Trophoblast cell (in vitro differentiated cells and primary cell): Measurements from ENCODE around the gene MPP1.

Experiments used
- DNase-seq, 2 donors: peaks; one replicate each; pipeline ENCODE4 v3.0.0-alpha.2; 2016
- H2AFZ ChIP-seq: 2 replicates; pipeline ENCODE4 v1.6.1; 2013; ENCODE audit warnings: low read length, moderate library complexity, mild to moderate bottlenecking; ENCODE audit not compliant: insufficient read depth, poor library complexity
- H2AK5ac ChIP-seq: 2 replicates; pipeline ENCODE4 v1.6.1; 2013; ENCODE audit warnings: mild to moderate bottlenecking, low read length
- H2BK120ac ChIP-seq: 2 replicates; pipeline ENCODE4 v1.6.1; 2013; ENCODE audit warnings: low read length, mild to moderate bottlenecking, moderate library complexity; ENCODE audit not compliant: insufficient read depth, poor library complexity
- H2BK12ac ChIP-seq: 2 replicates; pipeline ENCODE4 v1.6.1; 2013; ENCODE audit warnings: mild to moderate bottlenecking, low read length, moderate library complexity
- H2BK5ac ChIP-seq: 2 replicates; pipeline ENCODE4 v1.6.1; 2013; ENCODE audit warnings: low read length, low read depth, moderate library complexity, mild to moderate bottlenecking; ENCODE audit not compliant: poor library complexity
- H3K14ac ChIP-seq: 2 replicates; pipeline ENCODE4 v1.6.1; 2013; ENCODE audit warnings: mild to moderate bottlenecking, low read length
- H3K18ac ChIP-seq: 2 replicates; pipeline ENCODE4 v1.6.1; 2013; ENCODE audit warnings: mild to moderate bottlenecking, low read length
- H3K23ac ChIP-seq: 2 replicates; pipeline ENCODE4 v1.6.1; 2013; ENCODE audit warnings: low read length
- H3K27ac ChIP-seq: 2 replicates; pipeline ENCODE4 v1.5.1; 2013; ENCODE audit warnings: low read depth, mild to moderate bottlenecking, inconsistent platforms, low read length, moderate library complexity
- H3K27me3 ChIP-seq: 2 replicates; pipeline ENCODE4 v1.6.1; 2013; ENCODE audit warnings: inconsistent platforms, mild to moderate bottlenecking, low read length, moderate library complexity; ENCODE audit not compliant: insufficient read depth
- H3K36me3 ChIP-seq, 2 experiments: 1 replicate in 1 of 2; 2 replicates in 1 of 2; pipeline ENCODE4 v1.6.1; 2013; ENCODE audit warnings: low read length in 2 of 2, mild to moderate bottlenecking in 2 of 2, moderate library complexity in 1 of 2; ENCODE audit not compliant: insufficient read depth in 2 of 2, control insufficient read depth in 1 of 2
- H3K4ac ChIP-seq: 2 replicates; pipeline ENCODE4 v1.6.1; 2013; ENCODE audit warnings: low read depth, mild to moderate bottlenecking, low read length, moderate library complexity
- H3K4me1 ChIP-seq, 2 experiments: 1 replicate in 1 of 2; 2 replicates in 1 of 2; pipeline ENCODE4 v1.6.1; 2013; ENCODE audit warnings: low read length in 2 of 2, mild to moderate bottlenecking in 2 of 2, moderate library complexity in 1 of 2; ENCODE audit not compliant: insufficient read depth in 2 of 2, control insufficient read depth in 1 of 2
- H3K4me2 ChIP-seq: 2 replicates; pipeline ENCODE4 v1.6.1; 2013; ENCODE audit warnings: inconsistent platforms, mild to moderate bottlenecking, low read length, moderate library complexity
- H3K4me3 ChIP-seq: 2 replicates; pipeline ENCODE4 v1.5.1; 2013; ENCODE audit warnings: mild to moderate bottlenecking, low read depth, low read length, inconsistent platforms
- H3K79me1 ChIP-seq: one replicate; pipeline ENCODE4 v1.6.1; 2013; ENCODE audit warnings: low read length
- H3K79me2 ChIP-seq: 2 replicates; pipeline ENCODE4 v1.6.1; 2013; ENCODE audit warnings: low read length, mild to moderate bottlenecking; ENCODE audit not compliant: control insufficient read depth, insufficient read depth, poor library complexity
- H3K9ac ChIP-seq: 2 replicates; pipeline ENCODE4 v1.6.1; 2013; ENCODE audit warnings: mild to moderate bottlenecking, low read length
- H3K9me3 ChIP-seq: 2 replicates; pipeline ENCODE4 v1.6.1; 2013; ENCODE audit warnings: low read depth, mild to moderate bottlenecking, control low read depth, inconsistent platforms, low read length; ENCODE audit not compliant: insufficient read depth
- H4K12ac ChIP-seq: 2 replicates; pipeline ENCODE4 v1.6.1; 2013; ENCODE audit warnings: low read depth, mild to moderate bottlenecking, low read length, moderate library complexity
- H4K8ac ChIP-seq: 2 replicates; pipeline ENCODE4 v1.6.1; 2013; ENCODE audit warnings: low read depth, mild to moderate bottlenecking, low read length, moderate library complexity
- H4K91ac ChIP-seq: one replicate; pipeline ENCODE4 v1.6.1; 2013; ENCODE audit warnings: low read depth, mild to moderate bottlenecking, low read length, moderate library complexity
- WGBS: extraction: QIAGEN DNeasy Blood & Tissue Kit; methylation state at CpG from one replicate; pipeline ENCODE4 v1.1.7; 2013; ENCODE audit warnings: missing lambda C conversion rate; ENCODE audit not compliant: insufficient read length, insufficient coverage; ENCODE audit errors: extremely low coverage; 5-methylcytosine and 5-hydroxymethylcytosine counted together

Gene MPP1

DNA sequence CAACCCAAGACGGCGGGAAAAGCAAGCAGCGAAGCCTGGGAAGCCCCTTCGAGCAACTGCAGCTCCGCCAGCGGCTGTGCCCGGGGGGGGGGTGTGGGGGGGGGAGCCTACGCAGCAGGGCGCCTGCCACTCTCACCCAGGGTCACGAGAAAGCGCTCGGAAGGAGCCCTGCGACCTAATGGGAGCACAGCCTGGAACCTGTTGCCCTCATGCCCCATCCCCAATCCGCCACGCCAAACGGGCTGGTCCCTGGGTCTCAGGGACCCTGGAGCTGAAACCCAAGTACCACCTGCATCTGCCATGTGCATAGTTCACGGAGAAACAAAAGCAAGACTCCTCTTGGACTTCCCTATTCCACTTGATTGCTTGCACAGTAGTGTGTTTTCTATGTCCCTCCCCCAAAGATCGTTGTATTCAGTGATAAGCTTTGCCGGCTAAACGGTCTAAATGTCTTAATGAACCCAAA is 54.0 kb downstream of the MPP1 start:
- WGBS: no CpG with 5 or more reads among the region's 20 CpGs
- Histone ChIP-seq H3K4ac (no peak overlapping the region), H3K4me2 (peak overlapping the region; percentile 67)

DNA sequence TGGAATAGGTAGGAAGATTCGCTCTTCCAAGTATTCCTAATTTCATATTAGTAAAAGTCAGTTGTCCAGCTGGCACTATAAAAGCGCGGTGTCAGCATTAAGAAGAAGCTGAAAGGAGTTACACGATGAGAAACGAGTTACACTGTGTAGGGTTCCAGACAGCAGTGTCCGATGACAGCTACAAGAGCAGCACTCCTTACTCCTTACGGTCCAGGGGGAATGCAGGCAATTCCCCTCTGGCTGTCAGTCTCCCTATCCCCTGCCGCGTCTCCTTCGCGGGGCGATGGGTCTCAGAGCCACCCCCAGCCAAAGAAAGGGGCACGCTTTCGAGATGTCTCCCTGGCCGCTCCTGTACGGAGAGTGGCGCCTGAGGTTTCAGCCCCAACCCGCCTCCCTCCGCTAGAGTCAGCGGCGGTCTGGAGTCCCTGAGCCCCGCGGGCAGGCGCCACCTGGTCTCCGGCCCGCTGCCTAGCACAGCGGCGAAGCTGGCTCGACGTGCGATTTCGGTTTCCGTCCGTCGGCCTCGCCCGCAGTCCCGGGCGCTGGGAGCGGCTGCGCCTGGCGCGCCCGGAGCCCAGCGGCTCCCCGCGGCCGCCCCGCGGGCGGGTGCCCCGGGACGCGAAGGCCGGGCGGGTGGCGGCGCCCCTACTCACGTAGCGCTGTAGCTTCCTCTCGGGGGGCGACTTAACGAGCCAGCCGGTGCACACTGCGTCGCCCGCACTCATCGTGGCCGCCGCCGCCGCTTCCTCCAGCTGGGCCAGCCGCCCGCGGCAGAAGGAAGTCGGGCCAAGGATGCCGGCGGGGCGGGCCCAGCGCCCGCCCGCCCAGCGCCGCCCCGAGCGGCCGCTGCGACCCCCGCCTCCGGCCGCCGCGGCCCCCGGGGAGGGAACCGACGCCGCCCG is 54.7 kb downstream of the MPP1 start, which contains the start of gene GAB3:
Gene GAB3 (minus strand): TSS at position 777 of the 902 bp plus-strand sequence. CDS start 52 bp downstream, at position 725.
- Histone ChIP-seq H4K91ac (no peak within 1 kb of the TSS), H2BK120ac (no peak within 1 kb of the TSS), H3K4me2 (peak within 1 kb of the TSS; percentile 67), H3K23ac (no peak within 1 kb of the TSS), H3K79me2 (no peaks in the 10 kb centered on the region), H3K27me3 (peaks cover 5% of the 10 kb centered on the region), H4K8ac (no peak within 1 kb of the TSS), H3K9me3 (no peaks in the 10 kb centered on the region), H3K4me1 (peaks cover 0 to 2% of the 10 kb centered on the region in 2 experiments), H3K4me3 (peak within 1 kb of the TSS; percentile 62), H3K79me1 (peaks cover 2% of the 10 kb centered on the region), H3K14ac (no peak within 1 kb of the TSS), H3K36me3 (no peaks in the 10 kb centered on the region), H4K12ac (no peak within 1 kb of the TSS), H3K18ac (no peak within 1 kb of the TSS), H3K27ac (no peak within 1 kb of the TSS), H2BK12ac (no peak within 1 kb of the TSS), H2AK5ac (no peak within 1 kb of the TSS), H2AFZ (peak within 1 kb of the TSS; percentile 63), H3K4ac (no peak within 1 kb of the TSS), H3K9ac (no peak within 1 kb of the TSS), H2BK5ac (no peak within 1 kb of the TSS)
- no CpG with 5 or more reads among the region's 98 CpGs for WGBS
- DNase-seq: peak; percentile 46 to 54

More for the DNA sequence above, 54.0 kb downstream of the MPP1 start:
- H2BK12ac ChIP-seq: no peak overlapping the region
- no peak overlapping the region for H3K27ac ChIP-seq
- peaks cover 0 to 2% of the 10 kb centered on the region in 2 experiments for H3K4me1 ChIP-seq
- H3K36me3 ChIP-seq: no peaks in the 10 kb centered on the region
- no peak overlapping the region for H2AK5ac ChIP-seq
- H3K79me1 ChIP-seq: peaks cover 2% of the 10 kb centered on the region
- H3K14ac ChIP-seq: no peak overlapping the region
- H3K23ac ChIP-seq: no peak overlapping the region
- H2AFZ ChIP-seq: no peak overlapping the region
- peaks cover 5% of the 10 kb centered on the region for H3K27me3 ChIP-seq
- no peaks in the 10 kb centered on the region for H3K9me3 ChIP-seq
- no peak overlapping the region for H4K8ac ChIP-seq
- H2BK5ac ChIP-seq: no peak overlapping the region
- DNase-seq: no peak
- no peak overlapping the region for H3K9ac ChIP-seq
- no peak overlapping the region for H4K12ac ChIP-seq
- H3K4me3 ChIP-seq: no peak overlapping the region
- H2BK120ac ChIP-seq: no peak overlapping the region
- H3K18ac ChIP-seq: no peak overlapping the region
- no peak overlapping the region for H4K91ac ChIP-seq
- H3K79me2 ChIP-seq: no peaks in the 10 kb centered on the region

DNA sequence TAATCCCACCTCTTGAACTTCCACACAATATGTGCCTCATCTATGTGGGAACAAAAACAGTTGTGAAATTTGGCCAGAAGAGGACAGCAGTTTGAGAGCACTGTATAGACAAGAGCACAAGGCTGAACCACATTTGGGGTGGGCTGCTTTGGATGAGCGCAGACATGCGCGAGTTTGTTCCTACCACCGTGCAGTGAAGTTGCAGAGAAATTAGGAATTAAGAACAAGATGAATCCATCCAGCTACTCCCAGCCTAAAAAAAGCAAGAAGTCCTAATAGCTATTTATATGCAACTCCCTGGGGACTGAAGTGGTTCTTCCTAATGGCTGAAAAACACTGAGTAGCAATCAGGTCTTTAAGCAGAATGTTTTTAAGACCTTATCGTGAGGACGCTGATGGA is 55.4 kb downstream of the MPP1 start:
- Histone ChIP-seq H3K14ac (no peak overlapping the region), H2BK5ac (no peak overlapping the region), H4K91ac (no peak overlapping the region), H3K23ac (no peak overlapping the region), H2AK5ac (no peak overlapping the region), H3K27me3 (peaks cover 5% of the 10 kb centered on the region), H3K9ac (no peak overlapping the region), H3K18ac (no peak overlapping the region), H3K79me2 (no peaks in the 10 kb centered on the region), H3K36me3 (no peaks in the 10 kb centered on the region), H3K4ac (no peak overlapping the region), H2AFZ (no peak overlapping the region), H4K12ac (no peak overlapping the region), H3K4me1 (peaks cover 0 to 2% of the 10 kb centered on the region in 2 experiments), H3K79me1 (peaks cover 2% of the 10 kb centered on the region), H3K4me3 (no peak overlapping the region), H4K8ac (no peak overlapping the region), H3K4me2 (no peak overlapping the region), H3K9me3 (no peaks in the 10 kb centered on the region), H2BK12ac (no peak overlapping the region), H3K27ac (no peak overlapping the region), H2BK120ac (no peak overlapping the region)
- whole genome bisulfite sequencing: no CpG with 5 or more reads among the region's 6 CpGs
- no peak for DNase-seq

DNA sequence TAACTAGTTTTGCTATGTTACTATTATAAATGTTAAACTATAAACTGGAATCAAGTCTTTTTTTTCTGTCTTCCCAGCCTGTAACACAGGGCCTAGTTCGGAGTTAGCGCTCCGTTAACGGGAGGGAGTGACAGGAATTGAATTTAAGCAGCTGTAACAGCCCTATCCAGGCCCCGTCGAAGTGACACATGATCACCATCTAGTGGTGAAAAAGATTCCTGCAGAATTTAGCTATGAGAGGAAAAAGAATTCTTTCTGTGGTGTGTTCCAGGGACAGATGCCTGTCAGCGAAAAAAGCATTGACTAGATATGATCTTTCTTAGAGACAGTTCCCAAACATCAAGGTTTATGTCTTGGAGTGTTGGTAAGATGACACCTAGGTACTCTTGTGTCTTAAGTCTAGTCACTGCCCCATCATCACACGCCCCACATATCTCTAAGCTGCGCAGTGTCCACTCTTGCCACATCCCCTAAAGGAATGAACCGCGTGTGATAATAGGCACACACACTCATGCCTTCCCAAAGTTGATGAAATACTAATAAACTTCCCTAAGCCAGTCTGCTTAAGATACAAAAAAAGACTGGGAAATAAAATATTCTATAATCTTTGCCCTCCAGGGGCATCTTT is 56.5 kb downstream of the MPP1 start:
- H3K36me3 ChIP-seq: no peaks in the 10 kb centered on the region
- H3K4me3 ChIP-seq: no peak overlapping the region
- H4K91ac ChIP-seq: no peak overlapping the region
- no peak overlapping the region for H3K23ac ChIP-seq
- no peak overlapping the region for H3K14ac ChIP-seq
- H2AK5ac ChIP-seq: no peak overlapping the region
- H2AFZ ChIP-seq: no peak overlapping the region
- peak; percentile 56 to 91 for DNase-seq
- H3K9me3 ChIP-seq: no peaks in the 10 kb centered on the region
- no peak overlapping the region for H3K27ac ChIP-seq
- no peak overlapping the region for H2BK12ac ChIP-seq
- peaks cover 2% of the 10 kb centered on the region for H3K79me1 ChIP-seq
- peaks cover 0 to 2% of the 10 kb centered on the region in 2 experiments for H3K4me1 ChIP-seq
- no peak overlapping the region for H3K4ac ChIP-seq
- H3K79me2 ChIP-seq: no peaks in the 10 kb centered on the region
- no peak overlapping the region for H4K8ac ChIP-seq
- H3K18ac ChIP-seq: no peak overlapping the region
- H3K27me3 ChIP-seq: peaks cover 5% of the 10 kb centered on the region
- H4K12ac ChIP-seq: no peak overlapping the region
- no peak overlapping the region for H3K4me2 ChIP-seq
- no peak overlapping the region for H3K9ac ChIP-seq
- H2BK5ac ChIP-seq: no peak overlapping the region
- H2BK120ac ChIP-seq: no peak overlapping the region
- no CpG with 5 or more reads among the region's 11 CpGs for WGBS
